Loucy (cell line): ENCODE measurements around the gene FAT2.

Experiments
- H2AFZ ChIP-seq: fragments of 200-600 bp; sonication (generic); 2 replicates; pipeline ENCODE4 v1.6.0; 2016; ENCODE audit warnings: antibody characterized with exemption, mild to moderate bottlenecking, low read length, moderate library complexity
- H3F3A ChIP-seq: fragments of 200-600 bp; 2 replicates; pipeline ENCODE4 v1.6.0; 2016; ENCODE audit warnings: antibody characterized with exemption, low read depth, mild to moderate bottlenecking
- H3K27me3 ChIP-seq: fragments of 200-600 bp; sonication (generic); 2 replicates; pipeline ENCODE4 v1.6.1; 2014; ENCODE audit warnings: low read length, mild to moderate bottlenecking; ENCODE audit not compliant: insufficient read depth, poor library complexity, severe bottlenecking
- H3K36me3 ChIP-seq: fragments of 200-600 bp; sonication (generic); 2 replicates; pipeline ENCODE4 v1.6.1; 2016; ENCODE audit warnings: low read length; ENCODE audit not compliant: insufficient read depth
- H3K4me1 ChIP-seq: fragments of 200-600 bp; sonication (generic); 2 replicates; pipeline ENCODE4 v1.5.1; 2014; ENCODE audit warnings: low read length, mild to moderate bottlenecking; ENCODE audit not compliant: insufficient read depth, poor library complexity, severe bottlenecking
- H3K4me2 ChIP-seq: fragments of 200-600 bp; sonication (generic); 2 replicates; pipeline ENCODE4 v1.6.0; 2014; ENCODE audit warnings: antibody characterized with exemption, low read length, low read depth, mild to moderate bottlenecking; ENCODE audit not compliant: poor library complexity, severe bottlenecking
- H3K4me3 ChIP-seq: fragments of 200-600 bp; sonication (generic); 2 replicates; pipeline ENCODE4 v1.5.1; 2014; ENCODE audit warnings: low read length, mild to moderate bottlenecking, mixed read lengths; ENCODE audit not compliant: poor library complexity, severe bottlenecking
- H3K79me2 ChIP-seq: fragments of 200-600 bp; sonication (generic); 2 replicates; pipeline ENCODE4 v1.6.1; 2014; ENCODE audit warnings: low read length; ENCODE audit not compliant: insufficient read depth
- H3K9ac ChIP-seq: fragments of 200-600 bp; sonication (generic); 2 replicates; pipeline ENCODE4 v1.6.0; 2014; ENCODE audit warnings: mild to moderate bottlenecking, low read depth, low read length, moderate library complexity; ENCODE audit not compliant: poor library complexity, severe bottlenecking
- H3K9me2 ChIP-seq: fragments of 200-600 bp; sonication (generic); replicated peaks from 2 replicates; pipeline ENCODE4 v1.6.1; 2016; ENCODE audit warnings: low read depth, low read length, mixed read lengths
- H3K9me3 ChIP-seq: fragments of 200-600 bp; sonication (generic); 2 replicates; pipeline ENCODE4 v1.6.1; 2014; ENCODE audit warnings: mild to moderate bottlenecking, antibody characterized with exemption, low read length, low read depth; ENCODE audit not compliant: insufficient read depth
- H4K20me1 ChIP-seq: fragments of 200-600 bp; sonication (generic); 2 replicates; pipeline ENCODE4 v1.6.0; 2014; ENCODE audit warnings: antibody characterized with exemption, low read length, mild to moderate bottlenecking; ENCODE audit not compliant: insufficient read depth, poor library complexity, severe bottlenecking
- EZH2phosphoT487 ChIP-seq: fragments of 200-600 bp; IDR thresholded peaks from 2 replicates; pipeline ENCODE4 v1.6.1; 2018; ENCODE audit warnings: antibody characterized with exemption, mild to moderate bottlenecking, moderate library complexity, borderline replicate concordance
- TF ChIP-seq, protein P1 (sequence below): fragments of 200-600 bp; sonication (generic); conservative IDR thresholded peaks from 2 replicates; pipeline ENCODE4 v1.5.1; 2014; ENCODE audit warnings: mild to moderate bottlenecking, antibody characterized with exemption, low read length

The FAT2 gene

DNA sequence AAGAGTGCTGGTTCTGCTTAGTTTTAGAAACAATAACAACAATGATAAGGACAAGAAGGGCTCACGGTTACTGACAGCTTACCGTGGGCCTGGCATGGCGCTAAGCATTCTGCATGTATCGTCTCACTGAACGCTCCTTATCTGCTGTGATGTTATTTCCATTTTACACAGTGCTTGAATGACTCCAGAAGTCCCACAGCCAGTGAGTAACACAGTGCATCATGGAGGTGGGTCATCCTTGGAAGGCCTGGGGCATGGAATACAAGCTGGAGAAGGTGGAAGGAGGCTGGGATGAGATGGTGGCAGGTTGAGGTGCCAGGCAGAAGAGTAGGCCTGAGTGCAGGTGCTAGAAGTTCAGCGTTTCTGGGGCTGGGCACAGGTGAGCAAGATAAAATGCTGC lies 36.5 kb upstream of the FAT2 start:
- H3K9me3 ChIP-seq: no peaks in the 10 kb centered on the region
- no peak overlapping the region for H3K4me2 ChIP-seq
- no peaks in the 10 kb centered on the region for H3K36me3 ChIP-seq
- H3F3A ChIP-seq: no peaks in the 10 kb centered on the region
- H3K4me3 ChIP-seq: no peak overlapping the region
- no peak for TF ChIP-seq EZH2phosphoT487
- TF ChIP-seq, protein P1, sequence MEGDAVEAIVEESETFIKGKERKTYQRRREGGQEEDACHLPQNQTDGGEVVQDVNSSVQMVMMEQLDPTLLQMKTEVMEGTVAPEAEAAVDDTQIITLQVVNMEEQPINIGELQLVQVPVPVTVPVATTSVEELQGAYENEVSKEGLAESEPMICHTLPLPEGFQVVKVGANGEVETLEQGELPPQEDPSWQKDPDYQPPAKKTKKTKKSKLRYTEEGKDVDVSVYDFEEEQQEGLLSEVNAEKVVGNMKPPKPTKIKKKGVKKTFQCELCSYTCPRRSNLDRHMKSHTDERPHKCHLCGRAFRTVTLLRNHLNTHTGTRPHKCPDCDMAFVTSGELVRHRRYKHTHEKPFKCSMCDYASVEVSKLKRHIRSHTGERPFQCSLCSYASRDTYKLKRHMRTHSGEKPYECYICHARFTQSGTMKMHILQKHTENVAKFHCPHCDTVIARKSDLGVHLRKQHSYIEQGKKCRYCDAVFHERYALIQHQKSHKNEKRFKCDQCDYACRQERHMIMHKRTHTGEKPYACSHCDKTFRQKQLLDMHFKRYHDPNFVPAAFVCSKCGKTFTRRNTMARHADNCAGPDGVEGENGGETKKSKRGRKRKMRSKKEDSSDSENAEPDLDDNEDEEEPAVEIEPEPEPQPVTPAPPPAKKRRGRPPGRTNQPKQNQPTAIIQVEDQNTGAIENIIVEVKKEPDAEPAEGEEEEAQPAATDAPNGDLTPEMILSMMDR: no peak
- H3K79me2 ChIP-seq: no peaks in the 10 kb centered on the region
- H3K9ac ChIP-seq: no peak overlapping the region
- H4K20me1 ChIP-seq: no peaks in the 10 kb centered on the region
- no peaks in the 10 kb centered on the region for H3K4me1 ChIP-seq
- no peaks in the 10 kb centered on the region for H3K9me2 ChIP-seq
- no peaks in the 10 kb centered on the region for H3K27me3 ChIP-seq
- no peak overlapping the region for H2AFZ ChIP-seq

DNA sequence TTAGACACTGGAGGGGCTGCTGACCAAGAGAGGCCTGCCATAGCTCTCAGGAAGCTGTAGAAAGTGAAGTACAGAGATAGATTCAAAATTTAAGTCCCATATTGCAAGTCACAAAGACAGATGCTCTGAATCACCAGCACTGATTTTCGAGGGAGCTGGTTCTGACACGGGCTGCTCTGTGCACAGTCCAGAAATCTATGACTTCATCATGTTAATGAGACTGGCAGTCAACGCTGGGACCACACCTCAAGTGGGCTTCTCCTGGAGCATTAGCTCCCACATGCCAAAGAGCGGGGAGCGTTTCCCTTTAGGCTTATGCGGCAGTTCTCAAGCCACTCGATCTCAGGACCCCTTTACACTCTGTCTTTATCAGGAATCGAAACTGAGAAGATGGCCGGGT lies 34.2 kb upstream of the FAT2 start:
- TF ChIP-seq, protein P1: no peak
- TF ChIP-seq EZH2phosphoT487: no peak
- Histone ChIP-seq H3K4me2 (no peak overlapping the region), H3K9me3 (no peaks in the 10 kb centered on the region), H3K4me1 (no peaks in the 10 kb centered on the region), H3K9ac (no peak overlapping the region), H2AFZ (no peak overlapping the region), H3K27me3 (no peaks in the 10 kb centered on the region), H3K9me2 (no peaks in the 10 kb centered on the region), H4K20me1 (no peaks in the 10 kb centered on the region), H3K79me2 (no peaks in the 10 kb centered on the region), H3K36me3 (no peaks in the 10 kb centered on the region), H3F3A (no peaks in the 10 kb centered on the region), H3K4me3 (no peak overlapping the region)

GRCh38 chr5:151624476-151624875 lies 33.3 kb upstream of the FAT2 start:
- Histone ChIP-seq H3K9me2 (no peaks in the 10 kb centered on the region), H3K27me3 (no peaks in the 10 kb centered on the region), H3K9ac (no peak overlapping the region), H3F3A (no peaks in the 10 kb centered on the region), H3K4me3 (no peak overlapping the region), H3K79me2 (no peaks in the 10 kb centered on the region), H3K4me2 (no peak overlapping the region), H4K20me1 (no peaks in the 10 kb centered on the region), H3K36me3 (no peaks in the 10 kb centered on the region), H3K9me3 (no peaks in the 10 kb centered on the region), H2AFZ (no peak overlapping the region), H3K4me1 (no peaks in the 10 kb centered on the region)
- TF ChIP-seq, protein P1: no peak
- TF ChIP-seq EZH2phosphoT487: no peak
